Measurements from ENCODE around the gene KBTBD3.
A peak's percentile ranks its signal among the peaks of the same experiment; 100 is the strongest.

GRCh38 chr11:106021967-106022794, 55.0 kb downstream of the KBTBD3 start, which contains the start of gene MSANTD4:
- TF ChIP-seq RAD21 (IDR thresholded peaks at IDR 0.05): peak in 1 of 2 donors; percentile 22
- TF ChIP-seq CTCF (IDR thresholded peaks at IDR 0.05; ENCODE audit: low read depth, low read length, missing input control): peak; percentile 11
- TF ChIP-seq TAF1 (conservative IDR thresholded peaks at IDR 0.05): no peak
- TF ChIP-seq SP1 (IDR thresholded peaks at IDR 0.05): peak; percentile 96
- TF ChIP-seq RXRA (IDR thresholded peaks at IDR 0.05): peak; percentile 79 to 92
- TF ChIP-seq JUND (IDR thresholded peaks at IDR 0.05): peak; percentile 84 to 90
- peak; percentile 79 for TF ChIP-seq YY1 (IDR thresholded peaks at IDR 0.05)
- TF ChIP-seq GABPA (IDR thresholded peaks at IDR 0.05 in 1 of 2, conservative IDR thresholded peaks at IDR 0.05 in 1 of 2): peak; percentile 77 to 93

All from liver (tissue), 3 donors.